Motor neuron (in vitro differentiated cells): ENCODE results near the gene IGBP1. TPM values are rescaled to one million over a fixed set of nuclear protein-coding genes. Genes with fewer than 3 reads are reported as not detected.
"Not testable (repeated sequence)": the region's sequence is repeated elsewhere in the genome, so short reads cannot be mapped to it uniquely, and the experiment has no call there.

Experiments used
- ATAC-seq, 8 experiments: fragments of 200-7000 bp; cut with Tn5 transposase; replicated peaks in 6 of 8; 2 replicates each; pipeline ENCODE4 v1.8.0; 2021; ENCODE audit warnings: mild to moderate bottlenecking in 8 of 8, moderate library complexity in 8 of 8
- H3K27ac ChIP-seq, 2 donors: fragments of 250-450 bp; sonication (Bioruptor Pico); 2 replicates each; pipeline ENCODE4 v1.9.0; 2021; ENCODE audit warnings: antibody characterized with exemption in 2 of 2, mild to moderate bottlenecking in 2 of 2, moderate library complexity in 1 of 2
- H3K4me1 ChIP-seq, 2 donors: fragments of 250-450 bp; sonication (Bioruptor Pico); replicated peaks in 1 of 2; 2 replicates each; pipeline ENCODE4 v1.6.1; 2021; ENCODE audit warnings: antibody characterized with exemption in 2 of 2, mild to moderate bottlenecking in 2 of 2, moderate library complexity in 1 of 2
- H3K4me3 ChIP-seq, 5 donors: fragments of 250-450 bp; sonication (Bioruptor Pico); 2 replicates each; pipeline ENCODE4 v1.9.0; 2021; ENCODE audit warnings: antibody characterized with exemption in 5 of 5, mild to moderate bottlenecking in 5 of 5, moderate library complexity in 4 of 5
- WGBS, 10 experiments: fragments of 450-650 bp; shearing (Covaris generic); methylation state at CpG; one replicate each; pipeline ENCODE4 v1.0.0; 2022; 5-methylcytosine and 5-hydroxymethylcytosine counted together
- in situ Hi-C, 9 experiments: fragments of 400-800 bp; cut with MboI; loops; one replicate each; pipeline ENCODE4 v1.15.0; 2021; ENCODE audit warnings: low sequenced_read_pairs in 9 of 9, low pct_unique_long_range_greater_than_20kb in 2 of 9; ENCODE audit not compliant: unreplicated experiment in 9 of 9
- total RNA-seq, 8 experiments: library from RNA; unstranded; fragments of 300-600 nt; gene quantifications; 2 replicates each; pipeline versions ENCODE4 v1.2.3 to v1.2.4, GENCODE V29; 2022

Gene IGBP1
- 10 to 100 TPM; 41.1 to 94.4 (median 57.1) TPM for total RNA-seq

- peak; percentile 80 to 97 (median 94) for ATAC-seq
- WGBS, 10 experiments: 0 to 27% (median 25%) methylated on average over 4 to 30 of the region's 59 CpGs; no CpG with 5 or more reads in 7 of the 10 experiments
- Histone ChIP-seq H3K4me3 (peak within 1 kb of the TSS; percentile 55 to 91 (median 75)), H3K4me1 (peaks cover 7 to 10% of the 10 kb centered on the region in 2 donors), H3K27ac (peak within 1 kb of the TSS; percentile 82 to 91)
- in situ Hi-C loops: no loop called here
Measured at GRCh38 chrX:70133303-70134115, at the start of gene IGBP1. IGBP1 (plus strand) TSS chrX:70133447; CDS start chrX:70133948, 501 bp downstream.

GRCh38 chrX:70084592-70085240 lies 48.5 kb upstream of the IGBP1 start:
- no peak for ATAC-seq
- H3K4me1 ChIP-seq: no peaks in the 10 kb centered on the region
- no peak overlapping the region for H3K4me3 ChIP-seq
- no peak overlapping the region for H3K27ac ChIP-seq
- 0 to 100% (median 58%) methylated on average over 1 to 4 of the region's 5 CpGs; no CpG with 5 or more reads in 4 of the 10 experiments for WGBS, 10 experiments
- in situ Hi-C loops: no loop called here

GRCh38 chrX:70087857-70088630 lies 45.2 kb upstream of the IGBP1 start:
- in situ Hi-C loops: no loop called here
- ATAC-seq: peak in 6 of 8 experiments; percentile 36 to 75 (median 45)
- WGBS, 10 experiments: 20 to 94% (median 64%) methylated on average over 1 to 11 of the region's 11 CpGs; no CpG with 5 or more reads in 3 of the 10 experiments
- Histone ChIP-seq H3K4me3 (no peak overlapping the region), H3K27ac (no peak overlapping the region), H3K4me1 (no peaks in the 10 kb centered on the region)

- in situ Hi-C loops: no loop called here
- no peaks in the 10 kb centered on the region for H3K4me1 ChIP-seq
- no peak overlapping the region for H3K4me3 ChIP-seq
- ATAC-seq: no peak
- no peak overlapping the region for H3K27ac ChIP-seq
Measured at GRCh38 chrX:70088751-70089150, 44.5 kb upstream of the IGBP1 start.

GRCh38 chrX:70089604-70090297 lies 43.5 kb upstream of the IGBP1 start:
- in situ Hi-C loops: loop anchor here in 1 of 9 experiments (10.0 kb wide), 1 partner anchor 55 kb away; no protein-coding TSS in a partner anchor
- H3K27ac ChIP-seq: no peak overlapping the region
- no peak overlapping the region for H3K4me3 ChIP-seq
- no CpG with 5 or more reads among the region's 1 CpG for WGBS, 10 experiments
- peak in 2 of 8 experiments; percentile 65 to 82 for ATAC-seq
- H3K4me1 ChIP-seq: no peaks in the 10 kb centered on the region

GRCh38 chrX:70092247-70092646 lies 41.0 kb upstream of the IGBP1 start:
- H3K4me3 ChIP-seq: no peak overlapping the region
- WGBS, 10 experiments: 20 to 43% methylated on average over 1 to 4 of the region's 4 CpGs; no CpG with 5 or more reads in 8 of the 10 experiments
- H3K4me1 ChIP-seq: no peaks in the 10 kb centered on the region
- no peak for ATAC-seq
- H3K27ac ChIP-seq: no peak overlapping the region
- in situ Hi-C loops: loop anchor here in 1 of 9 experiments (10.0 kb wide), 1 partner anchor 57 kb away; no protein-coding TSS in a partner anchor

GRCh38 chrX:70096052-70096451 lies 37.2 kb upstream of the IGBP1 start:
- in situ Hi-C loops: loop anchor here in 1 of 9 experiments (10.0 kb wide), 1 partner anchor 61 kb away; no protein-coding TSS in a partner anchor
- no peak overlapping the region for H3K27ac ChIP-seq
- WGBS, 10 experiments: 0 to 100% (median 40%) methylated on average over 1 to 2 of the region's 2 CpGs; no CpG with 5 or more reads in 5 of the 10 experiments
- H3K4me1 ChIP-seq: no peaks in the 10 kb centered on the region
- no peak overlapping the region for H3K4me3 ChIP-seq
- no peak for ATAC-seq

- Histone ChIP-seq H3K27ac (no peak overlapping the region), H3K4me3 (no peak overlapping the region), H3K4me1 (no peaks in the 10 kb centered on the region)
- ATAC-seq: peak in 3 of 8 experiments; percentile 17 to 79 (median 28)
- in situ Hi-C loops: no loop called here
- 0% methylated on average over 1 to 2 of the region's 2 CpGs; no CpG with 5 or more reads in 8 of the 10 experiments for WGBS, 10 experiments
Measured at GRCh38 chrX:70105229-70105628, 28.0 kb upstream of the IGBP1 start.

GRCh38 chrX:70111436-70112026 lies 21.7 kb upstream of the IGBP1 start:
- H3K4me1 ChIP-seq, ATAC-seq, in situ Hi-C loops, H3K4me3 ChIP-seq, H3K27ac ChIP-seq: not testable (repeated sequence)
- 29 to 100% (median 69%) methylated on average over 1 to 4 of the region's 4 CpGs; no CpG with 5 or more reads in 2 of the 10 experiments for WGBS, 10 experiments

GRCh38 chrX:70117738-70118137 lies 15.5 kb upstream of the IGBP1 start:
- Histone ChIP-seq H3K4me3 (no peak overlapping the region), H3K27ac (no peak overlapping the region), H3K4me1 (no peaks in the 10 kb centered on the region)
- in situ Hi-C loops: no loop called here
- no peak for ATAC-seq

- H3K27ac ChIP-seq, H3K4me1 ChIP-seq, H3K4me3 ChIP-seq, ATAC-seq, in situ Hi-C loops: not testable (repeated sequence)
- WGBS, 10 experiments: 40% methylated on average over 1 of the region's 30 CpGs; no CpG with 5 or more reads in 9 of the 10 experiments
Measured at GRCh38 chrX:70123014-70123413, 10.2 kb upstream of the IGBP1 start.

GRCh38 chrX:70124678-70125077 lies 8.6 kb upstream of the IGBP1 start:
- no peak overlapping the region for H3K4me3 ChIP-seq
- no peaks in the 10 kb centered on the region for H3K4me1 ChIP-seq
- ATAC-seq: no peak
- in situ Hi-C loops: no loop called here
- H3K27ac ChIP-seq: no peak overlapping the region
- 50 to 80% (median 52%) methylated on average over 1 to 2 of the region's 2 CpGs; no CpG with 5 or more reads in 7 of the 10 experiments for WGBS, 10 experiments
